NCI-H2196 (cell line): ENCODE data around the gene SUPT7L.
"Not testable (repeated sequence)": the region's sequence is repeated elsewhere in the genome, so short reads cannot be mapped to it uniquely, and the experiment has no call there.

Source experiments
- DNase-seq: peaks from one replicate; lab custom pipeline; 2025; ENCODE audit not compliant: unreplicated experiment; lab: John Stamatoyannopoulos, UW

Gene SUPT7L

DNA sequence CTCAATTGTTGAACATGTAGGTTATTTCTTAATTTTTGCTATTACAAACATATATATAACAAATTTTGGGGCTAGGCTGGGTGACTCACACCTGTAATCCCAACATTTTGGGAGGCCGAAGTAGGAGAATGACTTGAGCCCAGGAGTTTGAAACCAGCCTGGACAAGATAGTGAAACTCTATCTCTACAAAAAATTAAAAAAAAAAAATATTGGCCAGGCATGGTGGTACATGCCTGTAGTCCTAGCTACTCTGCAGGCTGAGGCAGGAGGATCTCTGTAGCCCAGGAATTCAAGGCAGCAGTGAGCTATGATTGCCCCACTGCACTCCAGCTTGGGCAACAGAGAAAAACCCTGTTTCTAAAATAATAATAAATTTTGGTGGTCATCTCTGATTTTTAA is 23.8 kb upstream of the SUPT7L start:
- DNase-seq, result no peak

DNA sequence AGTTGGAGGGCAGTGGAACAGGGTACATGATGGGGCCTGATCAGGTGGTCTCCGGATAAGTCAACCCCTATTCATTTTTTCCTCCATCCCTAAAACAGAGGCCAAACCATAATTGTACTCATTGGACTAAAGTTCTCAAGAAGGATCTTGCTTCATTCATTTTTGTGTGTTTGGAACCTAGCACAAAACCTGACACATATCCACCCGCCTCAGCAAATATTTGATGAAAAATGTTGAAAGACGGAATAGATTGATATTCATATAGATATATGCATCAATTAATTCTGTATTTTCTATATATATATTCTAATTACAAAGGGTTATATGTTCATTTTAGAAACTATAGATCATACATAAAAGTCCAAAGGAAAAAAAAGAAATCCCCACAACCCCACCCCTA is 22.2 kb upstream of the SUPT7L start:
- DNase-seq, result no peak

DNA sequence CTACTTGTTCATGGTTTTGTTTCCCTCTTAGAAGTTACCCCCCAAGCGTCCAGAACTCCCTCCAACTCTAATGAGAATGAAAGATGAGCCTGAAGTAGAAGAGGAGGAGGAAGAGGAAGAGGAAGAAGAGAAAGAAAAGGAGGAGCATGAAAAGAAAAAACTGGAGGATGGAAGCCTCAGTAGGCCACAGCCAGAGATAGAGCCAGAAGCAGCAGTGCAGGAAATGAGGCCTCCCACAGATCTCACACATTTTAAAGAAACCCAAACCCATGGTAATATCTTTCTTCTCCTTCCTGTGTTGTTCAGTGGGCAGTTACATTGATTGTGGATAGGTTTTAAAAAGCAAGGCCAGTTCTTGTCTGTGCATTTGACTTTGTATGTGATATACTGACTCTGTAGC is 21.6 kb upstream of the SUPT7L start:
- DNase-seq, result not testable (repeated sequence)

- peak; percentile 93 for DNase-seq
Measured at GRCh38 chr2:27683390-27684071, 20.1 kb upstream of the SUPT7L start.

- DNase-seq, result not testable (repeated sequence)
Measured at GRCh38 chr2:27682334-27682771, 18.9 kb upstream of the SUPT7L start.

DNA sequence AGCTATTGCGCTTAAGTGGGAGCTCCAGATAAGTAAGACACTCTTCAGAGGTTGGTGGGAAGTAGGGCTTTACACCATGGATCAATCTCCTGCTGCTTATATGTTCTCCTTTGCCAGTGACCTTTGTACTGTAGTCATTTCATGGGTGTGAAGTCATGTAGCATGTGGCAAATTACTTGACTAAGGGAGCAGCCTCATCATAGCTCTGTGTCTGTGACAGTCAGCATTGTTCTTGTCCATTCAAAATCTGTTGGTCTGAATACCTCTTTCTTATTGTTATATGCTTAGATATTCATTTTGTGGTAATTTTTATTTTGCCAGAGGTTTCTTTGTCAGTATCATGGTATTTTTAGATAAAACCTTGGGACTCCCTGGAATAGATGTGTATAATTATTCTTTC is 18.4 kb upstream of the SUPT7L start:
- no peak for DNase-seq

DNA sequence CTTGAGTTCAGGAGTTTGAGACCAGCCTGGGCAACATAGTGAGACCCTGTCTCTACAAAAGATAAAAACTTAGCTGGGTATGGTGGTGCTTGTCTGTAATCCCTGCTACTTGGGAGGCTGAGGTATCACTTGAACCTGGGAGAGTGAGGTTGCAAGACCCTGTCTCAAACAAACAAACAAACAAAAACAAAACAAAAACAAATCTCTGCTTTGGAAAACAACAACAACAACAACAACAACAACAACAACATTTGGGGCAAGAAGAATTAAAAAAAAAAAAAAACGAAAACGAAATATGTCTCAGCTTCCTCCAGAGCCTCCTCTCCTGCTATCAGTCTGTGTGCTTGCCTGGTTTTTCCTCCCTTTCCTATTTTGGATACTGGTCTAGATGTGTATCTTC is 17.2 kb upstream of the SUPT7L start:
- no peak for DNase-seq

DNA sequence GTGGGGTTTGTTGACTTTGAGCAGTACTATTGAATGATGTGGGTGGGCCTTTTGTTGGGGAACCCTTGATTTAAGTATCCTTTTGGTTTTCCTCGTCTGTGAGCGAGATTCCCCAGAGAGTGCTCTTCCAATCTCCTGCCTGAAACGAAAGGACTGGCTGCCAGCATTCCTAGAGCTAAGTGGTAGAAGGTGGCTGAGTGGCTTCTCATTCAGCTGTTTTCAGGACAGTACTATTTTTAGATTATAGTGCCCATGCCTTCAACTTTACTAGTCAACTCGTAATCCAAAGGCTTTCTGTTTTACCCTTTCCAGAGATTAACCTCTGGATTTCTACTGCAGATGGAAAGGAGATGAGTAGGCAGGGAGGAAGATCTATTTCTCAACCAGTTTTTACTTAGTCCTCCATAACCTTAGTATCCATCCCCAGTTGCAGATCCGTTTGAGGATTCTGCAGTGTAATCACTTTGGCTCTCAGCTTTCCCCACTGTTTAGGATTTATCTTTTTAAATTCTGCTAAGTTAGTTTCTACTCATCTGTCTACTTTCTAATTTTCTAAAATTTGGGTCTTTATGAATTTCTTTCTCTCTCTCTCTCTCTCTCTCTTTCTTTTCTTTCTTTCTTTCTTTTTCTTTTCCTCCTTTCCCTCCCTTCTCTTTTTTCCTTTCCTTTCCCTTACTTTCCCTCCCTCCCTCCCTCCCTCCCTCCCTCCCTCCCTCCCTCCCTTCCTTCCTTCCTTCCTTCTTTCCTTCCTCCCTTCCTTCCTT is 9.5 kb upstream of the SUPT7L start:
- DNase-seq, result no peak

DNA sequence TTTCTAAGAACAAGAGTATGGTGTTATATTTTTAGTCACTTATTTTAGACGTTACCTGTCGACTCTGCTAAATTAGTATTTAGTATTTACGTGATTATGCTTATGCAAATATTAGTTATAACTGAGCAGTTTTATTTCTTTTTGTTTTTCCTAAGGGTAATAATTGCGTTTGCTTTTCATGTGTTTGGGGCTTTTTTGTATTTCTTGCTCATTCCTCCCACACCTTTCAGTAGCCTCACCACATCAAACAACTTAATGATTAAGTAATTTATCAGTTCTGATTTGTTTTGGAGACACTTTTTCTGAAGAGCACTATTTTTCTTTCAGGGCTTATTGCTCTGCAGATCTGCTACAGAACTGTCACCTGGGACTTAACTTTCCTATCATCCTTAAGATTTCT is 7.8 kb upstream of the SUPT7L start:
- no peak for DNase-seq

GRCh38 chr2:27667446-27667845 is 4.0 kb upstream of the SUPT7L start:
- no peak for DNase-seq

- no peak for DNase-seq
Measured at GRCh38 chr2:27664622-27665363, 1.4 kb upstream of the SUPT7L start.

DNA sequence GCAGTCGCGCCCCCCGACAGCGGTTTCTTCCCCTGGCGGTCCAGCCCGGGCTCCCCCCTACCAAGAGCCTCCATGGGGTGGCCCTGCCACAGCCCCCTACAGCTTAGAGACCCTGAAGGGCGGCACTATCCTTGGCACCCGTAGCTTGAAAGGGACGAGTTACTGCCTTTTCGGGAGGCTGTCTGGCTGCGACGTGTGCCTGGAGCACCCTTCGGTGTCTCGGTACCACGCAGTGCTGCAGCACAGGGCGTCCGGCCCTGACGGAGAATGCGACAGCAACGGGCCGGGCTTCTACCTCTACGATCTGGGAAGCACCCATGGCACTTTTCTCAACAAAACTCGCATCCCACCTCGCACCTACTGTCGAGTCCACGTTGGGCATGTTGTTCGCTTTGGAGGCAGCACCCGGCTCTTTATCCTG is 750 bp upstream of the SUPT7L start:
- no peak for DNase-seq

DNA sequence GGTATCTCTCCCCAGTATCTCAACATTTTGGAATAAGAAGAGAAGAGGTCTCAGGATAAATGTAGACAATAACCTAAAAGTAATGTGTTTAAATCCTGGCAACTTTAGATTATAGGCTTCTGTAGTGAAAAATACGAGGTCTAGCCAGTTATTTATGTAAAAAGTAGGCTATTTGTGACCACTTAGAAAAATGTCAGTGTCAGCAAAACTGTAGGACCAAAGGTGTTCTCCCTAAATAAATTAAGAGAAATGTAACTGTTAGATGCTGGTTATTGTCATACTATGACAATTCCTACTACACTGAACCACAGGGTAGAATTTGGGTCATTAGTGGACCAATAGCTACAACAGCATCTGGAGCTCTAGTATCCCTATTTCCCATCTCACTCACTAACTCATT is 2.0 kb downstream of the SUPT7L start:
- no peak for DNase-seq

- peak; percentile 34 for DNase-seq
Measured at GRCh38 chr2:27655155-27655951, 8.1 kb downstream of the SUPT7L start.

GRCh38 chr2:27653397-27653796 is 10.0 kb downstream of the SUPT7L start:
- no peak for DNase-seq

- DNase-seq, result no peak
Measured at GRCh38 chr2:27652790-27653189, 10.6 kb downstream of the SUPT7L start.

GRCh38 chr2:27652341-27652740 is 11.1 kb downstream of the SUPT7L start:
- no peak for DNase-seq

DNA sequence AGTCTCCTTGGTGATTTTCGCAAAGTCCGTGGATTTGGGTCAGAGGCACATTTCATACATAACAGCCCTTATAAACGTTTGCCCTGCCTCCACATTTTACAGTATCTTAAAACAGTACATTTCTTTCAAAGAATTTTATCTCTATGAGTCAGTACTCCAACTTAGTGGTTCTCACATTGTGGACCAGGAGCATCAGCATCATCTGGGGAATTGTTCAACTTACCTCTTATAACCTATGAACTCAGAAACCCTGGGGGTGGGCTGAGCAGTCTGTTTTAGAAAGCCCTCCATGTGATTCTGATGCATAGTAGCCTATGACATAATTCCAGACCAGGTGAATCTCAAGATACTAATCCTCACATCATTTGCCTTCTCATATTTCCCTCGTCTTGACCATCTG is 12.4 kb downstream of the SUPT7L start:
- no peak for DNase-seq

DNA sequence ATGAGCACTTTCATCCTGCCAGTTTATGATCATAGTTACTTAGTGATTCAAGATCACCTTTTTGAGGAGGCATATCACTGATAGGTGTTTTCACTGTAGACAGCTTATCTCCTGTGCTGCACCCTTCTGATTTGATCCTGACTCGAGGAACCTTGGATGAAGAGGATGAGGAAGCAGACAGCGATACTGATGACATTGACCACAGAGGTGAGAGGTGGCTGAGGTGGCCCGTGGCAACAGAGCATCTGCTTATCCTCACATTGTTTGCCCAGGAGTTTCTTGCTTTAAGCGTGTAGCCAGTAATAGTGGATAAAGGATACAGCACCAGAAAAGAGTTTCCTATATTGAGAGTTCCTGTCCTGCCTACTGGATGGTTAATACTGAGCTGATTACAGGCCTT is 15.7 kb downstream of the SUPT7L start:
- DNase-seq, result no peak

DNA sequence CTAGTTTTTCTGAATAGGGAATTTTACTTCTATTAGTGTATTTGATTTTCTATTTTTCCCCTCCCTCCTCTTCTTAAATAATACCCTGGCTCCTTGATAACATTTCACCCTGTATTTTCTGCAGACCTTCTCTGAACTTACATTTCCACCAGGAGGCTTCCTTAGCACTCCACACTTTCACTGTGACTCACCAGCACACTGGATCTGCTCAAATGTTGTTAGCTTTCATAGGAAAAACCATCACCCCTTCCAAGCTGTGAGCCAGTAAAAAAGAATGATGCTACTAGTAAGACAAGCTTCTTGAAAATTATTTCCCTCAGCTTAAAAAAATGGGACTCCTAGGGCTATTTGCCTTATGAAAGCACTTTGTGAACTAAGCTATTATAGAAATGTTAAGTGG is 16.1 kb downstream of the SUPT7L start:
- no peak for DNase-seq

DNA sequence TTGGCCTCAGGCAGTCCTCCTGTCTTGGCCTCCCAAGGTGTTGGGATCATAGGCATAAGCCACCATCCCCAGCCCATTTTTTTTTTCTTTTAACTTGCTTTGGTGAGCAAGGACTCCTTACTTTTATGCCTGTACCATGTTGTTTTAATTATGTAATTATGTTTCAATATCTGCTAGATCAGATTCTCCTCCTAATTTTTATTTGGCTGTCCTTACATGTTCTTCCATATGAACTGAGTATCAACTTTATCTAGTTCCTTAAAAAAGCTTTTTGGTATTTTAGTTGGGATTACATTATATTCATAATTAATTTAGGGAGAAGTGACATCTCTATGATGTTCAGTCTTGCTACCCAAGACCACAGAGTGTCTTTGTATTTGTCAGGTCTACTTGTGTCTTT is 18.2 kb downstream of the SUPT7L start:
- DNase-seq, result no peak
